ENCODE measurements around the gene QSER1.

QSER1 gene

GRCh38 chr11:32884770-32885384, 7.7 kb upstream of the QSER1 start:
- no peak for TF ChIP-seq GATA2 (IDR thresholded peaks at IDR 0.05; ENCODE audit: low read depth, low read length)

DNA sequence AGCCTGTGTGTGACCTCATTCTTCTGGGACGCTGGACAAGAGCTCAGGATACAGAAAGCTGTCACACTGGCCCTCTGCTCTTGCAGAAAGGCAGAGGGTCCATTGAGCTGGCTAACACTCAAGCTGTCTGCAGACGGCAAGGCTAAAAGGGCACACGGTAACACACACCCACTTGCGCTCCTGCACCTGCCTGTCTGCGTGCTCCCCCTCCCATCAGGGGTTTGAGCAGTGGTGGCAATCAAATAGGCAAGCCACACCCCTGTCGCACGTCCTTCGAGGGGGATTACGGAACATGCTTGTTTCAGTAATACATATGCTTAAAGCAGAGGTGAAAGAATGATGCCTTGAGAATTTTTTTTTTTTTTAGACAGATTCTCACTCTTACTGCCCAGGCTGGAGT, 7.1 kb upstream of the QSER1 start:
- TF ChIP-seq GATA2 (IDR thresholded peaks at IDR 0.05; ENCODE audit: low read depth, low read length) = no peak
- TF ChIP-seq GATA3 (IDR thresholded peaks at IDR 0.05; ENCODE audit: low read depth, low read length) = no peak

GRCh38 chr11:32886180-32886579, 6.4 kb upstream of the QSER1 start:
- TF ChIP-seq GATA2 (IDR thresholded peaks at IDR 0.05; ENCODE audit: low read depth, low read length) (no peak), GATA3 (IDR thresholded peaks at IDR 0.05; ENCODE audit: low read depth, low read length) (no peak)

DNA sequence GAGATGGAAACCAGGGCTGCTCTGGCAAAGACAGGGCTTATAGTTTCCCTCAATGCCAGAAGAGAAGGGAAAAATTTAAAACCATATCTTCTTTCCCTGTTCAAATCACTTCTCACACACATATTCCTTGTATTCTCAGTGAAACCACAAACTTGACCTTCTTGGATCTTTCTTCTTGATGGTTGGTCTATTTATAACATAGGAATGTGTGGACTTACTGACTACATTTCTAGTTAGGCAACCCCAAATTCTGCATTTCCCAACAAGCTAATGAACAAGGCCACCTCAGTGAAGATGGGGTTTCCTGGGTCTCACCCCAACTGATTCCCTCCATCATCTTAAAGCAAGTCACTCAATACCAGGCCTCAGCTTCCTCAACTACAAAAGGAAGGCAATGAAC, 3.8 kb upstream of the QSER1 start:
- TF ChIP-seq GATA2 (IDR thresholded peaks at IDR 0.05; ENCODE audit: low read depth, low read length) (no peak), GATA3 (IDR thresholded peaks at IDR 0.05; ENCODE audit: low read depth, low read length) (no peak)

GRCh38 chr11:32890843-32891656, 1.6 kb upstream of the QSER1 start:
- no peak for TF ChIP-seq GATA2 (IDR thresholded peaks at IDR 0.05; ENCODE audit: low read depth, low read length)

DNA sequence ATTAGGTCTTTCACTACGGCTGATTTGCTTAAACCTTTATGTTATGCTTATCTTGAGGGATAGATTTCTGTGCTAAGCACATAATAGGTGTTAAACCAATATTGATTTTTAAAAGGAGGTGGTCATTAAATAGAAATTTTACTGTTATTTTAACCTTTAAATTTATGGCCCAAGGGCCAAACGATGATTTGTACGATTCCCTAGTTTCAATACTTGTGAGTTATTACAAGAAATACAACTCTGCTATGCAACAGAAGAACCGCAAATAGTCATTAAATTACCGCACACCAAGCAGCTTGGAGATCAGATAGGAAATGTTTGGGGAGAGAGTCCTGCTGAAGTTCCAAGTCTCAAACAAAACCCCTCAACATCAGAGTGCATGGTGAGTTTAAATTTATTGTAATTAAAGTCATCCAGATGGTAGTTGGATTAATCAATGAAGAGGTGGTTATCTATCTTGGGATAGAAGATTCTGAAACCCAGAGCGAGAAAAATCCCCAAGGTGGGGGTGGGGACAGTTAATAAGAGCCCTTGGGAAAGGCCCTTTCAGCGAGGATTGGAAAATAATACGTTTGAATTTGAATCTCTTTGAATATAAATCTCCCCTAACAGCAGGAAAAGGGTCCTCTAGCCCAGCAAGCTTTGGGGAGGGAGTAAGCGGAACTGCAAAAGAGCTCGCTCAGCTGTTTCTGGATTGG, 805 bp upstream of the QSER1 start:
- peak; percentile 10; the same call in 1 of the 2 replicates for TF ChIP-seq GATA2 (IDR thresholded peaks at IDR 0.05; ENCODE audit: low read depth, low read length)
- TF ChIP-seq GATA3 (IDR thresholded peaks at IDR 0.05; ENCODE audit: low read depth, low read length) = no peak

DNA sequence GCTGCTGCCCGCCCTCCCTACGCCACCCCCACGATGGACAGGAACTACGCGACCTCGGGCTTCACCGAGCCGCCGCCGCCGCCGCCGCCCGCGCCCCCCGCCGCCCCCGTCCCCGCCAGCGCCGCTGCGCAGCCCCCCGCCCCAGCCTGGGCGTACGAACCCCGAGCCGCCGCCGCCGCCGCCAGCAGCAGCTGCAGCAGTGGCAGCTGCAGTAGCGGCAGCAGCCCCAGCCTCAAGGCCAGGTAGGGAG, 407 bp downstream of the QSER1 start:
- TF ChIP-seq GATA3 (IDR thresholded peaks at IDR 0.05; ENCODE audit: low read depth, low read length) = no peak

DNA sequence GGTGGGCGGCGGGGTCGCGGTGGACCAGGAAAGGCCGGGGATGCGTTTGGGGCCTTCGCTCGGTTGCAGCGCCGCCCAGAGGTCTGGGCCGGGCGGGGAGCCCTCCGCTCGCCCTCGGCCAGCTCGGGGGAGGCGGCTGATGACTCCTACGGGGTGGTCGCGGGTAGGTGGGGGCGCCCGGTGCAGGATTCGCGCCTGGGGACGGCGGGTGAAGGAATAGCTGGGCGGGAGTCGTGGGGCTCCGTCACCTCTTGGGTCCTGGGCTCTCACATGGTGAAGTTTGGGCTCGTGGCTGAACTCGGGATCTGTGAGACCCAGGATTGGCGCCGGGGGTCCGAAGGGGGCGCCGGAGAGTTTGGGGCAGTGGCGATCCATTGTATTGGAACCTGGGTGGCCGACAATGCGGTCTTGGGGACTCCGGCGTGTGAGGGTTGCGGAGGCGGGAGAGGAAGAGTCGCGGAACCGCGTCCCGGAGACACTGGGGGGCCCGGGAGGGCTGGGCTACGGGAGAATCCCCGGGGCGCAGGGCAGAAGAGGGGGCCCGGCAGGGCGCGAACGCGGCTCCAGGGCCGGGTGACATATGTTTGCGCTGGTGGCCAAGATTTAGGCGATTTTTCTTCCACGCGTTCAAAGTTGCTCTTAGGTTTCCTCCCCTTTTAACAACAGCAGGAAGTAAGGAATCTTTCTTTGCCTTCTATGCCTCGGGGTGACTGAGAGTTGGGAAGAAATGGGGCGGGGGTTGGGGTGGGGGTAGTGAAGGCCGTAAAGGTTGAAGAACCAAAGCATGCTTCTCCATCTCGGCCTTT, 935 bp downstream of the QSER1 start:
- TF ChIP-seq GATA2 (IDR thresholded peaks at IDR 0.05; ENCODE audit: low read depth, low read length) = no peak
- no peak for TF ChIP-seq GATA3 (IDR thresholded peaks at IDR 0.05; ENCODE audit: low read depth, low read length)

GRCh38 chr11:32894149-32894827, 1.7 kb downstream of the QSER1 start:
- no peak for TF ChIP-seq GATA3 (IDR thresholded peaks at IDR 0.05; ENCODE audit: low read depth, low read length)
- no peak for TF ChIP-seq GATA2 (IDR thresholded peaks at IDR 0.05; ENCODE audit: low read depth, low read length)

DNA sequence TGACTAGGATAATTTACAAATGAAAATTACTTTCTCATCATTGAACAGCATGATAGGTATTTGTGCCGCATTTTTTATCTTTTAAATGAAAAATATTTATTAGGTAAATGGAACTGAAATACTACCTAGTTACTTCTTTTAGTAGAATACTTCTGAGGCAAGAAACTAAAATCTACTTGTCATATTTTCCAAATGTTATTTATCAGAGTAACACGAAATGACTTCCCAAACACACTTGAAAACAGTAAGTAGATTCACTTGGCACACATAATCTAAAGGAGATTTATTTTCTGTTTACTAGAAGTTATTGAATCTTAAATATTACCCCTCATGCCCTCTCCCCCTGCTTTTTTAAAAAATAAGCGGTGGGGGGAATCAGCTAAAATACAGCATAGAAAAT, 2.3 kb downstream of the QSER1 start:
- TF ChIP-seq GATA2 (IDR thresholded peaks at IDR 0.05; ENCODE audit: low read depth, low read length) = no peak
- TF ChIP-seq GATA3 (IDR thresholded peaks at IDR 0.05; ENCODE audit: low read depth, low read length) = no peak

DNA sequence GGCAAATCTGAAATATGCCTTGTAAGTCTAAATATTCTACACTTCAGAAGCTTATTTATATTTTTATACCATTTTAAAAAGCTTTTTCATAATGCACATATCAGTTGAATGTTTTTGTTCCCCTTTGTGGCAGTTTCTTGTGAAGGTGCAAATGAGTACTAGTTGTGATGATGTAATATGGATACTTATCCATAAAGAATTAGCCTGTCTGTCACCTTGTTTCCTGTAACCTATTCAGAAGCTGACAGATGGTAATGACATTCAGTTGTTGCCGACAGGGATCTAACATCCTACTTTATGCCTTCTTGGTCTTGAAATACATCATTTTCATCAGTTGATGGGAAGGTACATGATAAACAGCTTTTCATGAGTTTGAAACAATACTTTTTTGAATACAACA, 2.9 kb downstream of the QSER1 start:
- no peak for TF ChIP-seq GATA3 (IDR thresholded peaks at IDR 0.05; ENCODE audit: low read depth, low read length)
- TF ChIP-seq GATA2 (IDR thresholded peaks at IDR 0.05; ENCODE audit: low read depth, low read length) = no peak

GRCh38 chr11:32897103-32897502, 4.5 kb downstream of the QSER1 start:
- TF ChIP-seq GATA3 (IDR thresholded peaks at IDR 0.05; ENCODE audit: low read depth, low read length) (no peak), GATA2 (IDR thresholded peaks at IDR 0.05; ENCODE audit: low read depth, low read length) (no peak)

DNA sequence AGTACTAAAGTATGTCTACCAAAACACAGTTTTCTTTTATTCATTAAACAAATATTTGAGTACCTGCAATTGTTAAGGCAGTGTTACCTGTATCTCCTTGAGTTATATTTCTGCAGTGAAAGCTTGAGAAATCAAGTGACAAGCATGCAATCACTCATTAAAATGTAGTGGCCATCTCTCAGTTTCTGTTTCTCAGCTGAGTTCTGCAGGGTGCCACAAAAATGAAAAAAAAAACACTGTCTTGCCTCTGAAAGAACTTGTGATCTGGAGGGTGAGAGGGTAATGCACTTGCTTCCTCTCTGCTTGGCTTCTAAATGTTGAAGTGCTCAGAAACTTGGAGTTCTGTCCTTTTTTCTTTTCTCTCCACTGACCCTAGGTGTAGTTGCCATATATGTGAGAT, 6.8 kb downstream of the QSER1 start:
- TF ChIP-seq GATA3 (IDR thresholded peaks at IDR 0.05; ENCODE audit: low read depth, low read length) (no peak), GATA2 (IDR thresholded peaks at IDR 0.05; ENCODE audit: low read depth, low read length) (no peak)

DNA sequence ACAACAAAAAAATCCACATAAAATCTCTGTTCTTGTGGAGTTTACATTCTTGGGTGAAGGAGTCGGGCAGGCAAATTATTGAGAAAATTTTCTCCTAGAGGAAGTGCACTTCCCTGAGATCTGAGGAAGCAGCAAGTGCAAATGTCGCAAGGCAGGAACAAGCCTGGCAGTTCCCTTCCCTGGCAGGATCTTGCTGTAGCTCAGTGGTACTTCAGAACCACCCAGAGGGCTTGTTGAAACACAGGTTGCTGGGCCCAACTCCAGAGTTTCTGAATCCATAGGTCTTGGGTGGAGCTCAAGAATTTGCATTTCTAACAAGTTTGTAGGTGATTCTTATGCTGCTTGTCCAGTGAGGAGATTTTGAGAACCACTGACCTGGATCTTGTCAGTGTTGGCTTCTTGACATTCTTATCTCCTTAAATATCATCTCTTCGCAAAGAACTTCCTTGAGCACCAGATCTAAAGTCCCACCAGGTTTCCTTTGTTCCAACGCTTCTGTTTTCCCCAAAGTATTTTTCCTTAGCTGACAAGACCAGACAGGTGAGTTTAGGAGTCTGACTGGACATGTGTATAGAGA, 9.6 kb downstream of the QSER1 start:
- TF ChIP-seq GATA3 (IDR thresholded peaks at IDR 0.05; ENCODE audit: low read depth, low read length) (no peak), GATA2 (IDR thresholded peaks at IDR 0.05; ENCODE audit: low read depth, low read length) (no peak)
